ENCODE data around the gene PAX2. TPM values are rescaled to one million over a fixed set of nuclear protein-coding genes. Genes with fewer than 3 reads are reported as not detected.

Gene PAX2
- total RNA-seq, 2 donors from 2014 or later = 0.93 to 0.99 TPM

GRCh38 chr10:100826983-100827818 lies 81.8 kb downstream of the PAX2 start:
- peak; percentile 84 for DNase-seq
- H3K27me3 Mint-ChIP-seq (ENCODE audit: insufficient read depth) = peaks cover 72% of the 10 kb centered on the region
- no peaks in the 10 kb centered on the region for H3K36me3 ChIP-seq (ENCODE audit: control insufficient read depth, insufficient read depth, low read length)
- no peaks in the 10 kb centered on the region for H3K9me3 ChIP-seq (ENCODE audit: control insufficient read depth, low read length)
- H3K4me1 Mint-ChIP-seq = peaks cover 19% of the 10 kb centered on the region
- WGBS, 2 experiments (ENCODE audit: insufficient coverage in 1 of 2, insufficient read length in 1 of 2) = 1 to 2% methylated on average over 20 to 63 of the region's 68 CpGs
- no peaks in the 10 kb centered on the region for H3K36me3 Mint-ChIP-seq (ENCODE audit: low read depth)
- TF ChIP-seq CTCF (conservative IDR thresholded peaks at IDR 0.05) = peak; percentile 65
- no peak overlapping the region for H3K27ac Mint-ChIP-seq
- H3K4me3 Mint-ChIP-seq = peak overlapping the region; percentile 50
- H3K4me1 ChIP-seq (ENCODE audit: control insufficient read depth, insufficient read depth, low read length) = peaks cover 6% of the 10 kb centered on the region
- peaks cover 100% of the 10 kb centered on the region for H3K27me3 ChIP-seq (ENCODE audit: control insufficient read depth, insufficient read depth, low read length, poor library complexity, severe bottlenecking)
- no peak overlapping the region for H3K9ac ChIP-seq (ENCODE audit: extremely low read depth, low read length, poor library complexity, severe bottlenecking)
- peak overlapping the region; percentile 69 for H3K4me3 ChIP-seq (ENCODE audit: low read length)
- no peaks in the 10 kb centered on the region for H3K9me3 Mint-ChIP-seq
- H3K27ac ChIP-seq (ENCODE audit: low read depth, low read length) = no peak overlapping the region

GRCh38 chr10:100827819-100828737 lies 82.7 kb downstream of the PAX2 start:
- no peaks in the 10 kb centered on the region for H3K36me3 Mint-ChIP-seq (ENCODE audit: low read depth)
- peak overlapping the region; percentile 50 for H3K4me3 Mint-ChIP-seq
- peaks cover 100% of the 10 kb centered on the region for H3K27me3 ChIP-seq (ENCODE audit: control insufficient read depth, insufficient read depth, low read length, poor library complexity, severe bottlenecking)
- H3K9me3 Mint-ChIP-seq = no peaks in the 10 kb centered on the region
- H3K4me3 ChIP-seq (ENCODE audit: low read length) = no peak overlapping the region
- 1 to 6% methylated on average over 7 to 69 of the region's 69 CpGs for WGBS, 2 experiments (ENCODE audit: insufficient coverage in 1 of 2, insufficient read length in 1 of 2)
- no peaks in the 10 kb centered on the region for H3K9me3 ChIP-seq (ENCODE audit: control insufficient read depth, low read length)
- no peak overlapping the region for H3K9ac ChIP-seq (ENCODE audit: extremely low read depth, low read length, poor library complexity, severe bottlenecking)
- H3K27ac ChIP-seq (ENCODE audit: low read depth, low read length) = no peak overlapping the region
- H3K27me3 Mint-ChIP-seq (ENCODE audit: insufficient read depth) = peaks cover 63% of the 10 kb centered on the region
- DNase-seq = peak; percentile 89
- peak; percentile 46 for TF ChIP-seq CTCF (conservative IDR thresholded peaks at IDR 0.05)
- H3K4me1 ChIP-seq (ENCODE audit: control insufficient read depth, insufficient read depth, low read length) = peaks cover 6% of the 10 kb centered on the region
- H3K36me3 ChIP-seq (ENCODE audit: control insufficient read depth, insufficient read depth, low read length) = no peaks in the 10 kb centered on the region
- no peak overlapping the region for H3K27ac Mint-ChIP-seq
- peaks cover 19% of the 10 kb centered on the region for H3K4me1 Mint-ChIP-seq

DNA sequence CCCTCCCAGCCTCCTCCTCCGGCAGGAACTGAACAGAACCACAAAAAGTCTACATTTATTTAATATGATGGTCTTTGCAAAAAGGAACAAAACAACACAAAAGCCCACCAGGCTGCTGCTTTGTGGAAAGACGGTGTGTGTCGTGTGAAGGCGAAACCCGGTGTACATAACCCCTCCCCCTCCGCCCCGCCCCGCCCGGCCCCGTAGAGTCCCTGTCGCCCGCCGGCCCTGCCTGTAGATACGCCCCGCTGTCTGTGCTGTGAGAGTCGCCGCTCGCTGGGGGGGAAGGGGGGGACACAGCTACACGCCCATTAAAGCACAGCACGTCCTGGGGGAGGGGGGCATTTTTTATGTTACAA lies 83.3 kb downstream of the PAX2 start:
- H3K9me3 Mint-ChIP-seq = no peaks in the 10 kb centered on the region
- peaks cover 19% of the 10 kb centered on the region for H3K4me1 Mint-ChIP-seq
- Histone ChIP-seq H3K36me3 (ENCODE audit: control insufficient read depth, insufficient read depth, low read length) (no peaks in the 10 kb centered on the region), H3K4me3 (ENCODE audit: low read length) (no peak overlapping the region), H3K27ac (ENCODE audit: low read depth, low read length) (no peak overlapping the region), H3K9ac (ENCODE audit: extremely low read depth, low read length, poor library complexity, severe bottlenecking) (no peak overlapping the region), H3K9me3 (ENCODE audit: control insufficient read depth, low read length) (no peaks in the 10 kb centered on the region), H3K4me1 (ENCODE audit: control insufficient read depth, insufficient read depth, low read length) (peaks cover 6% of the 10 kb centered on the region), H3K27me3 (ENCODE audit: control insufficient read depth, insufficient read depth, low read length, poor library complexity, severe bottlenecking) (peaks cover 100% of the 10 kb centered on the region)
- peaks cover 57% of the 10 kb centered on the region for H3K27me3 Mint-ChIP-seq (ENCODE audit: insufficient read depth)
- no peak overlapping the region for H3K27ac Mint-ChIP-seq
- peak; percentile 75 for DNase-seq
- 0 to 1% methylated on average over 1 to 12 of the region's 20 CpGs for WGBS, 2 experiments (ENCODE audit: insufficient coverage in 1 of 2, insufficient read length in 1 of 2)
- H3K36me3 Mint-ChIP-seq (ENCODE audit: low read depth) = no peaks in the 10 kb centered on the region
- H3K4me3 Mint-ChIP-seq = peak overlapping the region; percentile 50
- no peak for TF ChIP-seq CTCF (conservative IDR thresholded peaks at IDR 0.05)

All from endodermal cell (in vitro differentiated cells).